GM12878 (cell line): Measurements from ENCODE around the gene DEPDC1. TPM values are rescaled to one million over a fixed set of nuclear protein-coding genes. Genes with fewer than 3 reads are reported as not detected.

ENCODE experiments used
- ATAC-seq: fragments of 200-7000 bp; cut with Tn5 transposase; 3 replicates; pipeline ENCODE4 v1.9.1; 2020; ENCODE audit warnings: mild to moderate bottlenecking, moderate library complexity
- BruUV-seq: library from RNA; stranded (reverse); fragments of 400-500 nt; replicated peaks from 2 replicates; lab custom pipeline; 2021; lab: Mats Ljungman, UMichigan
- CTCF ChIA-PET: fragments of 300-600 bp; sonication (Branson Sonifier 250); formaldehyde crosslinking; extraction: SDS; loops from one replicate; lab custom pipeline; 2021; ENCODE audit warnings: inconsistent platforms; lab: Yijun Ruan, JAX
- POLR2A ChIA-PET: fragments of 350-600 bp; formaldehyde crosslinking; extraction: SDS; loops from one replicate; lab custom pipeline; 2021; ENCODE audit warnings: inconsistent platforms; lab: Charles Lee
- RAD21 ChIA-PET: fragments of 300-600 bp; sonication (Branson Sonifier 250); formaldehyde crosslinking; loops from one replicate; lab custom pipeline; 2023; ENCODE audit warnings: antibody characterized with exemption; ENCODE audit not compliant: unreplicated experiment; lab: Charles Lee
- SMC1A ChIA-PET: fragments of 300-600 bp; sonication (Branson Sonifier 250); formaldehyde crosslinking; loops from one replicate; lab custom pipeline; 2023; ENCODE audit not compliant: unreplicated experiment, uncharacterized antibody; lab: Charles Lee
- DNase-seq: peaks from one replicate; pipeline ENCODE4 v3.0.0-alpha.2; 2011; ENCODE audit warnings: low read depth, low spot score
- FAIRE-seq: peaks from 3 replicates; lab custom pipeline; 2011; peaks lifted over from hg19 to GRCh38; lab: Jason Lieb, UNC
- H2AFZ ChIP-seq: 2 replicates; pipeline ENCODE4 v1.6.0; 2011; ENCODE audit warnings: low read depth, low read length, control low read depth; ENCODE audit not compliant: control insufficient read depth
- H3K27ac ChIP-seq: 2 replicates; pipeline ENCODE4 v1.5.1; 2011; ENCODE audit warnings: control low read depth; ENCODE audit not compliant: control insufficient read depth, insufficient read depth
- H3K27me3 ChIP-seq, 2 experiments: replicated peaks in 1 of 2; 2 replicates each; pipeline versions ENCODE4 v1.6.0 to v1.6.1; 2011; ENCODE audit warnings: low read length in 1 of 2; ENCODE audit not compliant: control insufficient read depth in 2 of 2, insufficient read depth in 2 of 2
- H3K36me3 ChIP-seq, 2 experiments: 2 replicates each; pipeline ENCODE4 v1.5.1; 2011; ENCODE audit warnings: low read length in 1 of 2; ENCODE audit not compliant: control insufficient read depth in 2 of 2, insufficient read depth in 2 of 2
- H3K4me1 ChIP-seq: 2 replicates; pipeline ENCODE4 v1.6.1; 2011; ENCODE audit warnings: mild to moderate bottlenecking, low read length, moderate library complexity, mixed read lengths; ENCODE audit not compliant: control insufficient read depth, insufficient read depth
- H3K4me2 ChIP-seq: 2 replicates; pipeline ENCODE4 v1.6.0; 2011; ENCODE audit warnings: control low read depth; ENCODE audit not compliant: control insufficient read depth, insufficient read depth
- H3K4me3 ChIP-seq: fragments of 200-600 bp; sonication (generic); 2 replicates; pipeline ENCODE4 v1.5.1; 2016
- H3K79me2 ChIP-seq: 2 replicates; pipeline ENCODE4 v1.6.0; 2011; ENCODE audit warnings: low read length; ENCODE audit not compliant: control insufficient read depth, insufficient read depth
- H3K9ac ChIP-seq: 2 replicates; pipeline ENCODE4 v1.8.0; 2011; ENCODE audit warnings: low read length, control low read depth, mixed read lengths; ENCODE audit not compliant: control insufficient read depth, insufficient read depth
- H3K9me3 ChIP-seq: replicated peaks from 3 replicates; pipeline ENCODE4 v1.5.1; 2011; ENCODE audit warnings: mild to moderate bottlenecking, low read length; ENCODE audit not compliant: control insufficient read depth, insufficient read depth
- H4K20me1 ChIP-seq: 2 replicates; pipeline ENCODE4 v1.6.0; 2011; ENCODE audit not compliant: control insufficient read depth, insufficient read depth
- CTCF ChIP-seq, 3 experiments: IDR thresholded peaks in 2 of 3; conservative IDR thresholded peaks in 1 of 3; 2 replicates each; pipeline ENCODE4 v1.5.1; 2011; ENCODE audit warnings: low read depth in 3 of 3, low read length in 3 of 3, mild to moderate bottlenecking in 3 of 3, control low read depth in 2 of 3, moderate library complexity in 2 of 3, inconsistent platforms in 1 of 3, mixed read lengths in 1 of 3; ENCODE audit not compliant: control insufficient read depth in 2 of 3, insufficient read depth in 1 of 3; ENCODE audit errors: extremely low read depth in 1 of 3
- HDGF ChIP-seq: fragments of 450-650 bp; IDR thresholded peaks from 2 replicates; pipeline ENCODE4 v1.6.1; 2016; ENCODE audit warnings: antibody characterized with exemption
- HSF1 ChIP-seq: fragments of 150-350 bp; IDR thresholded peaks from 2 replicates; pipeline ENCODE4 v1.6.1; 2014; ENCODE audit warnings: mild to moderate bottlenecking, low read depth, low read length
- MEF2A ChIP-seq: IDR thresholded peaks from 2 replicates; pipeline ENCODE4 v1.6.1; 2011; ENCODE audit warnings: low read depth, mild to moderate bottlenecking, low read length, moderate library complexity; ENCODE audit not compliant: insufficient read depth
- SREBF1 ChIP-seq: IDR thresholded peaks from 2 replicates; pipeline ENCODE4 v1.6.1; 2012; ENCODE audit warnings: mild to moderate bottlenecking, low read length
- in situ Hi-C: fragments of 300-500 bp; cut with MboI; formaldehyde crosslinking; loops from 9 replicates; pipeline ENCODE4 v1.14.3; 2018; ENCODE audit warnings: mixed read lengths
- intact Hi-C: fragments of 100-400 bp; cut with micrococcal nuclease; formaldehyde crosslinking; loops from one replicate; pipeline ENCODE4 v1.14.2; 2022; ENCODE audit not compliant: unreplicated experiment
- polyA plus RNA-seq, 11 experiments: library from polyadenylated mRNA; depleted of rRNA in 4 of 11; unstranded in 6 of 11; stranded (reverse) in 5 of 11; fragments of >200 nt; fragmentation: Nextera tagmentation in 4 of 11; fragmentation: Illumina TruSeq in 1 of 11; extraction: Ambion mirVana in 4 of 11; extraction: Trizol in 1 of 11; gene quantifications; 1 replicate in 1 of 11; 2 replicates in 10 of 11; pipeline versions ENCODE4 v1.2.1 to v1.2.3, GENCODE V29; 2011 to 2016; ENCODE audit warnings: inconsistent platforms in 2 of 11, missing spikeins in 2 of 11, low read depth in 1 of 11
- total RNA-seq, 4 experiments: library from RNA; depleted of rRNA in 3 of 4; stranded (reverse); fragments of >200 nt in 3 of 4; fragmentation: Illumina TruSeq in 1 of 4; extraction: Trizol in 1 of 4; gene quantifications; 2 replicates each; pipeline versions ENCODE4 v1.2.1 to v1.2.3, GENCODE V29; 2013 to 2021

DEPDC1 gene
- total and polyA plus RNA-seq, 10 of the 15 experiments (the other 5 are each of a cell fraction or from before 2014, with no cell fraction given), result 6.9 to 36.5 (median 17.6) TPM

GRCh38 chr1:68538941-68539340 lies 42.1 kb upstream of the DEPDC1 start:
- Histone ChIP-seq H3K4me2 (no peak overlapping the region), H3K9me3 (no peaks in the 10 kb centered on the region), H3K9ac (no peak overlapping the region), H4K20me1 (no peaks in the 10 kb centered on the region), H3K4me3 (no peak overlapping the region), H2AFZ (no peak overlapping the region), H3K27ac (no peak overlapping the region), H3K79me2 (no peaks in the 10 kb centered on the region), H3K36me3 (no peaks in the 10 kb centered on the region), H3K27me3 (no peaks in the 10 kb centered on the region), H3K4me1 (no peaks in the 10 kb centered on the region)
- TF ChIP-seq HDGF (no peak), HSF1 (no peak), MEF2A (no peak), SREBF1 (no peak), CTCF (IDR thresholded peaks at IDR 0.05 in 2 of 3, conservative IDR thresholded peaks at IDR 0.05 in 1 of 3; ENCODE audit: control insufficient read depth in 2 of 3, extremely low read depth in 1 of 3, insufficient read depth in 1 of 3, low read depth in 3 of 3, low read length in 3 of 3) (no peak)
- ATAC-seq (no peak), DNase-seq (no peak), FAIRE-seq (no peak)
- BruUV-seq, result no TSS peak
- POLR2A ChIA-PET, result interaction anchor here (0.7 kb wide), 2 partner anchors 12 kb away, joined by 3 read pairs; no protein-coding TSS in a partner anchor
- in situ Hi-C loops (no loop called here), intact Hi-C loops (no loop called here)
- SMC1A ChIA-PET, result no interaction called here
- CTCF ChIA-PET, result no interaction called here
- RAD21 ChIA-PET, result no interaction called here
